Activated CD4-positive, alpha-beta T cell treated with anti-CD3 and anti-CD28 coated beads, Interleukin-2, amount 10 ng/mL, durations not matched to agents 7 days and 5 days (primary cell): ENCODE results near the gene ANO2. TPM values are rescaled to one million over a fixed set of nuclear protein-coding genes. Genes with fewer than 3 reads are reported as not detected.

Experiments used
- CTCF ChIA-PET: fragments of 350-600 bp; sonication (Branson Sonifier 250); formaldehyde crosslinking; loops from one replicate; lab custom pipeline; 2021; ENCODE audit warnings: antibody characterized with exemption; lab: Charles Lee
- POLR2A ChIA-PET: fragments of 350-600 bp; sonication (Branson Sonifier 250); formaldehyde crosslinking; loops from one replicate; lab custom pipeline; 2021; ENCODE audit warnings: antibody characterized with exemption; lab: Charles Lee
- DNase-seq: peaks from one replicate; pipeline ENCODE4 v3.0.0-alpha.2; 2020
- H3K27ac Mint-ChIP-seq: one replicate; pipeline ENCODE4 v1.8.0; 2021; ENCODE audit warnings: mild to moderate bottlenecking, moderate library complexity, mixed read lengths
- H3K27me3 Mint-ChIP-seq: one replicate; pipeline ENCODE4 v1.8.0; 2021; ENCODE audit warnings: mixed read lengths
- H3K36me3 Mint-ChIP-seq: one replicate; pipeline ENCODE4 v1.8.0; 2021; ENCODE audit warnings: low read depth, mixed read lengths
- H3K4me1 Mint-ChIP-seq: one replicate; pipeline ENCODE4 v1.8.0; 2021; ENCODE audit warnings: mixed read lengths
- H3K4me3 Mint-ChIP-seq: one replicate; pipeline ENCODE4 v1.8.0; 2021; ENCODE audit warnings: mild to moderate bottlenecking, moderate library complexity, mixed read lengths
- H3K9me3 Mint-ChIP-seq: one replicate; pipeline ENCODE4 v1.8.0; 2021; ENCODE audit warnings: mixed read lengths
- total RNA-seq, 2 experiments: library from RNA; stranded (reverse); gene quantifications; one replicate each; pipeline ENCODE4 v1.2.3, GENCODE V29; 2021

Gene ANO2
- total RNA-seq, 2 experiments from 2014 or later, result not detected

DNA sequence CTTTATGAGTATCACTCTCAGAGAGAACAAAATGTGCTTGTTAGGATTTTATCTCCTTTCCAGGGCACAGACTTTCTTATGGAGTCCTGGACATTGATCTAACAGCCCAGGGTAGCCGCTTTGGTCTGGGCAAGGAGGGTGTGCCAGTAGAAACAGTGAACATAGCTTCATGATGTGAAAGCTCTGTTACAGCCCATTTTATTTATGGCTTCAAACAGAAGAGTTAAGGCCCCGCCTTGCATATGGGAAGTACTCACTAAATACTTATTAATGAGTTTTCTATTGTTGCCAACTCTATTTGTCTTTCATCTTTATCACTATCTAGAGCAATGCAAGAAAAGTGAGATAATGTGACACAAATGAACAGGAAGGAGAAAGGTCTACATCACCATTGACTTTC is 312.6 kb downstream of the ANO2 start:
- no peaks in the 10 kb centered on the region for H3K4me1 Mint-ChIP-seq
- no peaks in the 10 kb centered on the region for H3K27me3 Mint-ChIP-seq
- no peaks in the 10 kb centered on the region for H3K36me3 Mint-ChIP-seq
- ChIA-PET CTCF (no interaction called here), POLR2A (no interaction called here)
- no peaks in the 10 kb centered on the region for H3K9me3 Mint-ChIP-seq
- no peak overlapping the region for H3K4me3 Mint-ChIP-seq
- no peak overlapping the region for H3K27ac Mint-ChIP-seq
- DNase-seq, result no peak

- no peak overlapping the region for H3K27ac Mint-ChIP-seq
- POLR2A ChIA-PET, result no interaction called here
- no peak for DNase-seq
- no peaks in the 10 kb centered on the region for H3K9me3 Mint-ChIP-seq
- no peaks in the 10 kb centered on the region for H3K4me1 Mint-ChIP-seq
- CTCF ChIA-PET, result no interaction called here
- no peaks in the 10 kb centered on the region for H3K27me3 Mint-ChIP-seq
- H3K4me3 Mint-ChIP-seq, result no peak overlapping the region
- H3K36me3 Mint-ChIP-seq, result no peaks in the 10 kb centered on the region
Observed at GRCh38 chr12:5631497-5631896, 313.6 kb downstream of the ANO2 start.

DNA sequence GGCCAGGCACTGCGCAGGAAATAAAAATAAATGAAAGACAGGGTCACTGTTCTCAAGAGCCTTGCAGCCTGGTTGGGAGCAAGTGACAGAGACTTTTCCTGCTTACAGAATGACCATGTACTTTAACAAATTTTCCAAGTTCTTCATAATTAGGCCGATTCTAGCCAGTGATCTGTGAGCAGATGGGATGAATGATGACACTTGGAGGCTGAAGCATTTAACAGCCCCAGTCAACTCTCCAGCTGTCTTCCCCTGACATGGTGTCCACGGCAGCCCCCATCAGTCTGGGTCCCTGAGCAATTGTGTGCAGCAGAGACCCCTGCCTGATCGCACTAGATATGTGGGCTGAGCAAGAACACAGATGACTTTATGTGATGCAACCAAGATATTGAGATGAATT is 314.3 kb downstream of the ANO2 start:
- Mint-ChIP-seq H3K27ac (no peak overlapping the region), H3K9me3 (no peaks in the 10 kb centered on the region), H3K27me3 (no peaks in the 10 kb centered on the region), H3K4me1 (no peaks in the 10 kb centered on the region), H3K4me3 (no peak overlapping the region), H3K36me3 (no peaks in the 10 kb centered on the region)
- POLR2A ChIA-PET, result no interaction called here
- CTCF ChIA-PET, result no interaction called here
- DNase-seq, result no peak

GRCh38 chr12:5628501-5628900 is 316.6 kb downstream of the ANO2 start:
- H3K9me3 Mint-ChIP-seq, result no peaks in the 10 kb centered on the region
- ChIA-PET CTCF (no interaction called here), POLR2A (no interaction called here)
- H3K4me3 Mint-ChIP-seq, result no peak overlapping the region
- H3K4me1 Mint-ChIP-seq, result no peaks in the 10 kb centered on the region
- no peak for DNase-seq
- H3K36me3 Mint-ChIP-seq, result no peaks in the 10 kb centered on the region
- no peak overlapping the region for H3K27ac Mint-ChIP-seq
- no peaks in the 10 kb centered on the region for H3K27me3 Mint-ChIP-seq

DNA sequence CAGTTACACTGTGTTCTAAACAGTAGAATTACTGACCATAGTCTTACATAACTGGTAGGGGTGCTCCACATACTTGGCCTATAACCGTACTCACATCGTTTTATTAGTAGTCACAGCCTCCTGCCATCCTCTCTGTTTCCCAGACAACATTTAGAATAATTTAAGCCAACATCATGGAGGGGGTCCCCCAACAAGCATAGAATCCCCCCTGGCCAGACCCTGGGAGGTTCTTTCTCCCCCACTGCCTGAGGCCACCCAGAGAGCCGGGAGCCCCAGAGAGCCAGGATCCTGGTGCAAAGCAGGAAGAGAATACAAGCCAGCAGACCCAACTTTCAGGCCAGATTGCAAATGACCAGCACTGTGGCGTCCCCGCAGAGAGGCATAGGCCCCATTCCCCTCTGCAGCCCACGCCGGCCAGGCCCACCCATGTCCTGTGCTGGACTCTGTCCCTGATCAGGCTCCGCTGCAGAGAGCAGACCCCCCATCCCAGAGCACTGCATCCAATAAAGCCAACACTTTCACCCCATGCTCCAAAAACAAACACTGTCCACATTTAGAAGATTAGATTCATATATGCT is 317.9 kb downstream of the ANO2 start:
- Mint-ChIP-seq H3K27ac (no peak overlapping the region), H3K4me1 (no peaks in the 10 kb centered on the region), H3K9me3 (no peaks in the 10 kb centered on the region), H3K36me3 (no peaks in the 10 kb centered on the region), H3K27me3 (no peaks in the 10 kb centered on the region), H3K4me3 (no peak overlapping the region)
- ChIA-PET CTCF (no interaction called here), POLR2A (no interaction called here)
- DNase-seq, result no peak

DNA sequence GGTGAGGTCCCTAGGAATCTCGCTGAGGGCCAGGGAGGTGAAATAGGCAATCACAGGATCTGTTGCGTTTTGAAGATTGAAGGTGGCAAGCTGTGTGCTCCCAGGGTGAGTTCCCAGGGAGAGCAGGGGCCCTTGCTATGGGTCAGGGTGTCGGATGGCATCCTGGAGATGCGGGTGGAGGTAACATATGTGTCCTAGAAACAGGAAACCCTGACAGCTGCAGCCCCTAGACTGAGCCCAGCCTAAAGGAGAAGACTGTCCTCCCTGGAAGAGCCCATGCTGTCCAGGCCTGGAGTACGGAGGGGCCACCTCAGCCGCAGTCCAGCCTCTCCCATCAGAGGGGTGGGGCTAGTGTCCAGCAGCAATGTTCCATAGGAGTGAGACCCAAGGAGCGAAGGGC is 318.9 kb downstream of the ANO2 start:
- Mint-ChIP-seq H3K9me3 (no peaks in the 10 kb centered on the region), H3K27me3 (no peaks in the 10 kb centered on the region), H3K4me3 (no peak overlapping the region), H3K27ac (no peak overlapping the region), H3K36me3 (no peaks in the 10 kb centered on the region), H3K4me1 (no peaks in the 10 kb centered on the region)
- DNase-seq, result no peak
- ChIA-PET CTCF (no interaction called here), POLR2A (no interaction called here)

DNA sequence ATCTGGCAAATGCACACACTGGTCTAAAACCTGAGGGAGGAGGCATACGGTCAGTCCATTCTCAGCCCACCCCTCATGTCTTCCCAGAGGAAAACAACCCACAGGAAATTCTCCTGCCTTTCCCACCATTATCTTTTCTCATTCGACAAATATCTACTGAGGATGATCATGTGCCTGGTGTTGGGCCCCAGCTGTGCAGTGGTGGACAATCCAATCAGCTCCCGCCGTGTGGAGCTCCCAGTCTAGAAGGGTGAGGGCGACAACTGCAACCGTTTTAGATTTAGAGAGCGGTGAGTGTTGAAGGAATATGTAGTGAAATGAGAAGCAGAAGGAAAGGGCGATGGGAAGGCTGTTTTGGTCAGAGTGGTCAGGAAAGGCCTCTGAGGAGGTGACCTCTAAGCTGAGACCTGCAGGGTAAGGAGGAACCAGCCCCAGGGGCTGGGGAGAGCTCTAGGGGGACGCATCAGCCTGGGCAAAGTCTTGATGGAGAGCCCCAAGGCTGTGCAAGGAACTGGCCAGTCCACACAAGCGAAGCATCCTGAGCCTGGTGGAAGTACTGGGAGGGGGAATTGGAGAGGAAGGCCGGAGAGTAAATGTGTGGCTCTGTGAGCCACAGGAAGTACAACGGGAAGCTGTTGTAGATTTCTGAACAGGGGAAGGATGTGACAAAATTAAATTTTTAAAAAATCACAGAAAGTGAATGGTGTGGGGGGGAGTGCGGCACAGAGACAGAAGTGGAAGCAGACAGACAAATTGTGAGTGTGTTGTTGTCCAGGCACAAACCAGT is 320.4 kb downstream of the ANO2 start:
- ChIA-PET CTCF (no interaction called here), POLR2A (no interaction called here)
- Mint-ChIP-seq H3K4me3 (no peak overlapping the region), H3K9me3 (no peaks in the 10 kb centered on the region), H3K4me1 (no peaks in the 10 kb centered on the region), H3K36me3 (no peaks in the 10 kb centered on the region), H3K27ac (no peak overlapping the region), H3K27me3 (no peaks in the 10 kb centered on the region)
- no peak for DNase-seq

DNA sequence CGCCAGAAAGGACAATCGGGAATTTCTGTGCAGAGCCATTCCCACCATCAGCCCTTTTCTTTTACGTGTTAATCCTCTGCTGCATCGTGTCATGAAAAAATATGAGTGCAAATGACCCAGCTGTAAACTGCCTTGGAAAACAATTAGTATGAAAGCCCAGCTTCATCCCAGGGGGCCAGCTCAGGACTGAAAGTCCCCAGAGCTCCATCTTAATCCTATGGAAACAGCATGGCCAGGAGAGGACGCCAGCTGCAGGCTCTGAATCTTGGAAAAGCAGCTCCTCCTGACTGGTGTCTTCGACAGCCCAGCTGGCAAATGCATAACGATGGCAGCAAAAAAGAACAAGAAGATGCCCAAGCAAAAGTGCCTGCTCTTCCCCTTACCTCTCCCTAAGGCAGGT is 321.6 kb downstream of the ANO2 start:
- no peak for DNase-seq
- ChIA-PET CTCF (no interaction called here), POLR2A (no interaction called here)
- H3K4me1 Mint-ChIP-seq, result no peaks in the 10 kb centered on the region
- no peaks in the 10 kb centered on the region for H3K9me3 Mint-ChIP-seq
- no peaks in the 10 kb centered on the region for H3K36me3 Mint-ChIP-seq
- H3K27me3 Mint-ChIP-seq, result no peaks in the 10 kb centered on the region
- no peak overlapping the region for H3K4me3 Mint-ChIP-seq
- no peak overlapping the region for H3K27ac Mint-ChIP-seq

GRCh38 chr12:5622280-5622679 is 322.8 kb downstream of the ANO2 start:
- H3K27me3 Mint-ChIP-seq, result no peaks in the 10 kb centered on the region
- no peak overlapping the region for H3K4me3 Mint-ChIP-seq
- no peak overlapping the region for H3K27ac Mint-ChIP-seq
- no peaks in the 10 kb centered on the region for H3K4me1 Mint-ChIP-seq
- no peak for DNase-seq
- H3K9me3 Mint-ChIP-seq, result no peaks in the 10 kb centered on the region
- POLR2A ChIA-PET, result no interaction called here
- H3K36me3 Mint-ChIP-seq, result no peaks in the 10 kb centered on the region
- CTCF ChIA-PET, result no interaction called here

DNA sequence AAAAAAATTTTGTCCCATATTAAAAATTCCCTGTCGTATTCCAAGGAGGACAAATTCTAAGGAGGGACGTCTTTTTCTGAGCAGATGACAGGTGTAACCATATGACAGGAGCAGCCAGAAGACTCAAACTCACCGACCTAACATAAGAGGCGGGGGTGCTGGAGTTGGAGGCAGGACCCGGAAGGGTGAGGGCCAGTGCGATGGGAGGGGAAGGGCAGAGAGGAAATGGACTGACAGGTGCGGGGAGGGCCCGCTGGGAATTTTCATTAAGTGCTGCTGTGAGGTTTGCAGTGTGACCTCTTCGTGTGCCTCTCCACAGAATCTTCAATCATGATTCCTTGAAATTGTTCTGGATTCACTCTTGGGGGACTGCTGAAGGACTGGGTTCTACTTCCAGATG is 323.7 kb downstream of the ANO2 start:
- no peak overlapping the region for H3K27ac Mint-ChIP-seq
- no peaks in the 10 kb centered on the region for H3K9me3 Mint-ChIP-seq
- H3K4me3 Mint-ChIP-seq, result no peak overlapping the region
- H3K27me3 Mint-ChIP-seq, result no peaks in the 10 kb centered on the region
- CTCF ChIA-PET, result no interaction called here
- H3K36me3 Mint-ChIP-seq, result no peaks in the 10 kb centered on the region
- DNase-seq, result no peak
- POLR2A ChIA-PET, result no interaction called here
- no peaks in the 10 kb centered on the region for H3K4me1 Mint-ChIP-seq

- no peak overlapping the region for H3K4me3 Mint-ChIP-seq
- no peaks in the 10 kb centered on the region for H3K4me1 Mint-ChIP-seq
- ChIA-PET CTCF (no interaction called here), POLR2A (no interaction called here)
- H3K36me3 Mint-ChIP-seq, result no peaks in the 10 kb centered on the region
- H3K27me3 Mint-ChIP-seq, result no peaks in the 10 kb centered on the region
- no peak overlapping the region for H3K27ac Mint-ChIP-seq
- no peak for DNase-seq
- H3K9me3 Mint-ChIP-seq, result no peaks in the 10 kb centered on the region
Observed at GRCh38 chr12:5620896-5621295, 324.2 kb downstream of the ANO2 start.

GRCh38 chr12:5619628-5620027 is 325.4 kb downstream of the ANO2 start:
- POLR2A ChIA-PET, result no interaction called here
- H3K4me1 Mint-ChIP-seq, result no peaks in the 10 kb centered on the region
- CTCF ChIA-PET, result interaction anchor here (0.6 kb wide), 1 partner anchor 178 kb away, joined by 3 read pairs; no protein-coding TSS in a partner anchor
- DNase-seq, result no peak
- no peaks in the 10 kb centered on the region for H3K9me3 Mint-ChIP-seq
- H3K27me3 Mint-ChIP-seq, result no peaks in the 10 kb centered on the region
- no peaks in the 10 kb centered on the region for H3K36me3 Mint-ChIP-seq
- no peak overlapping the region for H3K27ac Mint-ChIP-seq
- H3K4me3 Mint-ChIP-seq, result no peak overlapping the region

GRCh38 chr12:5616854-5617253 is 328.2 kb downstream of the ANO2 start:
- ChIA-PET POLR2A (no interaction called here), CTCF (no interaction called here)
- no peaks in the 10 kb centered on the region for H3K4me1 Mint-ChIP-seq
- no peak for DNase-seq
- no peaks in the 10 kb centered on the region for H3K9me3 Mint-ChIP-seq
- H3K4me3 Mint-ChIP-seq, result no peak overlapping the region
- H3K27me3 Mint-ChIP-seq, result no peaks in the 10 kb centered on the region
- no peak overlapping the region for H3K27ac Mint-ChIP-seq
- H3K36me3 Mint-ChIP-seq, result no peaks in the 10 kb centered on the region

DNA sequence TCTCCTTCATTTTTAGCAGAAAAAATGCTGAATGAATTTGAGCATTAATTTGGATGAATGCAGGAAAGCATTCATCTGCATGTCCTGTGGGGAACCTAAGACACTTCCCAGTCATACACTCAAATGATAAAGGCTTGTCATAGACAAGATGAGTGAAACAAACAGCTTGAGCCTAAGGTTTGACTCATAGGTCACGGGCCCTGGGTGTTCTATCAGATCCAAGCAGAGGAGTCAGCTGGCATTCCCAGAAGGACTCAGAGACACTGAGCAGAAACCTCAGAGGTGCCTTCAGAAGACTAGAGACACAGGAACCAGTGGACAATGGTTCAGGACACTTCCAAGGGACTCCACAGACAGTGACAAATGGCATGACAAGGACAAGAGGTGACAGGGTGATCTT is 329.3 kb downstream of the ANO2 start:
- Mint-ChIP-seq H3K4me3 (no peak overlapping the region), H3K4me1 (no peaks in the 10 kb centered on the region), H3K27ac (no peak overlapping the region), H3K36me3 (no peaks in the 10 kb centered on the region), H3K27me3 (no peaks in the 10 kb centered on the region), H3K9me3 (no peaks in the 10 kb centered on the region)
- ChIA-PET CTCF (no interaction called here), POLR2A (no interaction called here)
- DNase-seq, result no peak
